GM23338 (cell line): ENCODE measurements around the gene DDX60. TPM values are rescaled to one million over a fixed set of nuclear protein-coding genes. Genes with fewer than 3 reads are reported as not detected.

Experiments used
- ATAC-seq: fragments of 200-7000 bp; cut with Tn5 transposase; 3 replicates; pipeline ENCODE4 v1.9.1; 2020
- DNase-seq: peaks from one replicate; pipeline ENCODE4 v3.0.0-alpha.2; 2015; ENCODE audit warnings: low spot score
- H2AFZ ChIP-seq: fragments of 200-600 bp; sonication (generic); 2 replicates; pipeline ENCODE4 v1.8.0; 2016; ENCODE audit warnings: antibody characterized with exemption, mild to moderate bottlenecking, moderate library complexity
- H3F3A ChIP-seq: fragments of 200-600 bp; sonication (generic); replicated peaks from 2 replicates; pipeline ENCODE4 v1.8.0; 2017; ENCODE audit warnings: antibody characterized with exemption, mixed run types, low read depth
- H3K27ac ChIP-seq: fragments of 200-600 bp; sonication (generic); 2 replicates; pipeline ENCODE4 v1.6.1; 2016; ENCODE audit warnings: low read depth
- H3K27me3 ChIP-seq: fragments of 200-600 bp; sonication (generic); 2 replicates; pipeline ENCODE4 v1.8.0; 2016; ENCODE audit warnings: mild to moderate bottlenecking, mixed run types, moderate library complexity; ENCODE audit not compliant: insufficient read depth
- H3K36me3 ChIP-seq: fragments of 200-600 bp; sonication (generic); 2 replicates; pipeline ENCODE4 v1.8.0; 2016; ENCODE audit warnings: mild to moderate bottlenecking; ENCODE audit not compliant: insufficient read depth
- H3K4me1 ChIP-seq: fragments of 200-600 bp; sonication (generic); 2 replicates; pipeline ENCODE4 v1.8.0; 2016; ENCODE audit warnings: mild to moderate bottlenecking, moderate library complexity; ENCODE audit not compliant: insufficient read depth
- H3K4me2 ChIP-seq: fragments of 200-600 bp; sonication (generic); 2 replicates; pipeline ENCODE4 v1.7.1; 2017; ENCODE audit warnings: mixed run types
- H3K4me3 ChIP-seq: fragments of 200-600 bp; sonication (generic); 2 replicates; pipeline ENCODE4 v1.6.1; 2016; ENCODE audit warnings: mixed run types
- H3K79me2 ChIP-seq: fragments of 200-600 bp; sonication (generic); replicated peaks from 2 replicates; pipeline ENCODE4 v1.8.0; 2017; ENCODE audit warnings: mild to moderate bottlenecking; ENCODE audit not compliant: insufficient read depth
- H3K9me2 ChIP-seq: fragments of 200-600 bp; sonication (generic); 2 replicates; pipeline ENCODE4 v1.8.0; 2017; ENCODE audit not compliant: insufficient read depth
- H4K20me1 ChIP-seq: fragments of 200-600 bp; sonication (generic); replicated peaks from 2 replicates; pipeline ENCODE4 v1.8.0; 2017; ENCODE audit warnings: mild to moderate bottlenecking; ENCODE audit not compliant: insufficient read depth
- H3K27ac Mint-ChIP-seq: 2 replicates; pipeline ENCODE4 v1.8.0; 2020; ENCODE audit warnings: inconsistent platforms, mild to moderate bottlenecking, moderate library complexity, mixed read lengths
- H3K27me3 Mint-ChIP-seq: 3 replicates; pipeline ENCODE4 v1.8.0; 2022; ENCODE audit warnings: low read depth, mild to moderate bottlenecking, moderate library complexity, mixed read lengths, inconsistent platforms; ENCODE audit not compliant: insufficient read depth, poor library complexity
- H3K36me3 Mint-ChIP-seq: 3 replicates; pipeline ENCODE4 v1.8.0; 2021; ENCODE audit warnings: low read depth, mild to moderate bottlenecking, inconsistent platforms, moderate library complexity, mixed read lengths
- H3K4me1 Mint-ChIP-seq: 3 replicates; pipeline ENCODE4 v1.8.0; 2020; ENCODE audit warnings: mild to moderate bottlenecking, inconsistent platforms, mixed read lengths
- H3K4me3 Mint-ChIP-seq: 3 replicates; pipeline ENCODE4 v1.8.0; 2021; ENCODE audit warnings: moderate library complexity, mild to moderate bottlenecking, inconsistent platforms, mixed read lengths
- H3K9me3 Mint-ChIP-seq: 3 replicates; pipeline ENCODE4 v1.8.0; 2020; ENCODE audit warnings: moderate library complexity, mild to moderate bottlenecking, inconsistent platforms, mixed read lengths
- CREB1 ChIP-seq: fragments of 250-450 bp; sonication (Bioruptor Pico); IDR thresholded peaks from 2 replicates; pipeline ENCODE4 v1.5.0; 2020; ENCODE audit warnings: low read depth, mild to moderate bottlenecking, moderate library complexity
- CTCF ChIP-seq, 2 experiments: fragments of 200-600 bp in 1 of 2; sonication (generic) in 1 of 2; conservative IDR thresholded peaks; 2 replicates each; pipeline versions ENCODE4 v1.5.1 to v1.6.1; 2016 to 2017; ENCODE audit warnings: antibody characterized with exemption in 2 of 2, low read depth in 2 of 2, mild to moderate bottlenecking in 2 of 2, moderate library complexity in 1 of 2
- ETS1 ChIP-seq: IDR thresholded peaks from 2 replicates; pipeline ENCODE4 v1.6.1; 2016; ENCODE audit warnings: antibody characterized with exemption
- EZH2 ChIP-seq: fragments of 200-600 bp; sonication (generic); IDR thresholded peaks from one replicate; pipeline ENCODE4 v1.8.0; 2017; ENCODE audit warnings: antibody characterized with exemption, mild to moderate bottlenecking, low read depth; ENCODE audit not compliant: unreplicated experiment
- EZH2phosphoT487 ChIP-seq: fragments of 200-600 bp; sonication (generic); IDR thresholded peaks from one replicate; pipeline ENCODE4 v1.8.1; 2018; ENCODE audit warnings: antibody characterized with exemption; ENCODE audit not compliant: unreplicated experiment
- JUNB ChIP-seq: IDR thresholded peaks from one replicate; pipeline ENCODE4 v1.6.1; 2016; ENCODE audit warnings: antibody characterized with exemption; ENCODE audit not compliant: unreplicated experiment
- NANOG ChIP-seq: IDR thresholded peaks from 2 replicates; pipeline ENCODE4 v1.6.1; 2016; ENCODE audit warnings: antibody characterized with exemption, borderline replicate concordance
- POLR2AphosphoS5 ChIP-seq: IDR thresholded peaks from 2 replicates; pipeline ENCODE4 v1.6.1; 2016; ENCODE audit warnings: antibody characterized with exemption, low read depth
- REST ChIP-seq: IDR thresholded peaks from one replicate; pipeline ENCODE4 v1.6.1; 2018; ENCODE audit warnings: antibody characterized with exemption; ENCODE audit not compliant: unreplicated experiment
- STAT1 ChIP-seq: IDR thresholded peaks from one replicate; pipeline ENCODE4 v1.6.1; 2016; ENCODE audit warnings: antibody characterized with exemption; ENCODE audit not compliant: unreplicated experiment
- ZNF331 ChIP-seq: fragments of 250-450 bp; sonication (Bioruptor Pico); IDR thresholded peaks from 2 replicates; pipeline ENCODE4 v1.5.0; 2020; ENCODE audit warnings: low read depth, mild to moderate bottlenecking, moderate library complexity
- ZNF462 ChIP-seq: fragments of 250-450 bp; sonication (Bioruptor Pico); IDR thresholded peaks from 2 replicates; pipeline ENCODE4 v1.5.0; 2020; ENCODE audit warnings: mild to moderate bottlenecking, moderate library complexity
- polyA plus RNA-seq: library from polyadenylated mRNA; unstranded; fragments of >200 nt; fragmentation: Nextera tagmentation; extraction: Ambion mirVana; gene quantifications from 2 replicates; pipeline ENCODE4 v1.2.1, GENCODE V29; 2016
- total RNA-seq: library from RNA; depleted of rRNA; stranded (reverse); fragments of >200 nt; shearing (Covaris generic); gene quantifications from 2 replicates; pipeline ENCODE4 v1.2.3, GENCODE V29; 2014

Gene DDX60
- total and polyA plus RNA-seq, 2 experiments from 2014 or later = 1.0 to 1.4 TPM

GRCh38 chr4:168357941-168358340, 39.4 kb upstream of the DDX60 start:
- Histone ChIP-seq H4K20me1 (no peaks in the 10 kb centered on the region), H3K4me1 (no peaks in the 10 kb centered on the region), H2AFZ (no peak overlapping the region), H3K79me2 (no peaks in the 10 kb centered on the region), H3K36me3 (no peaks in the 10 kb centered on the region), H3K4me3 (no peak overlapping the region), H3K27ac (no peak overlapping the region), H3K9me2 (0 out of 2 replicates have a peak, but pooled peaks cover 3% of the 10 kb centered on the region), H3K4me2 (no peak overlapping the region), H3F3A (no peaks in the 10 kb centered on the region), H3K27me3 (no peaks in the 10 kb centered on the region)
- H3K27ac Mint-ChIP-seq = no peak overlapping the region
- no peaks in the 10 kb centered on the region; the same call in 2 of the 3 replicates for H3K36me3 Mint-ChIP-seq
- H3K9me3 Mint-ChIP-seq = peaks cover 2% of the 10 kb centered on the region; the same call in 1 of the 3 replicates
- TF ChIP-seq CREB1 (CRISPR knock-in tag) (no peak), EZH2 (no peak), JUNB (no peak), REST (no peak), NANOG (no peak), STAT1 (no peak), ETS1 (no peak), ZNF331 (CRISPR knock-in tag) (no peak), POLR2AphosphoS5 (no peak), CTCF (conservative IDR thresholded peaks at IDR 0.05; ENCODE audit: low read depth in 2 of 2) (no peak), ZNF462 (no peak), EZH2phosphoT487 (no peak)
- H3K4me3 Mint-ChIP-seq = no peak overlapping the region
- DNase-seq (no peak), ATAC-seq (no peak)
- H3K4me1 Mint-ChIP-seq = no peaks in the 10 kb centered on the region
- peaks cover 1% of the 10 kb centered on the region for H3K27me3 Mint-ChIP-seq
